ENCODE results near the gene COL23A1. TPM values are rescaled to one million over a fixed set of nuclear protein-coding genes. Genes with fewer than 3 reads are reported as not detected.

The COL23A1 gene
- polyA plus RNA-seq, 1 donor (not counting 4 experiments of a cell fraction or from before 2014, with no cell fraction given) = not detected

- DNase-seq (ENCODE audit: low read depth, low spot score) (no peak), FAIRE-seq (no peak)
- no peak overlapping the region for H2AFZ ChIP-seq (ENCODE audit: control insufficient read depth, low read length)
- H3K9ac ChIP-seq (ENCODE audit: control insufficient read depth, extremely low read depth, insufficient read depth, low read length) = no peak overlapping the region
- no peaks in the 10 kb centered on the region for H3K27me3 ChIP-seq (ENCODE audit: control insufficient read depth, extremely low read depth, insufficient read depth, low read length)
- no peaks in the 10 kb centered on the region for H3K9me1 ChIP-seq (ENCODE audit: control insufficient read depth, extremely low read depth, insufficient read depth, low read length)
- dilution Hi-C loops (cut with MboI; ENCODE audit: extremely low pct_ligation_motif_present, low sequenced_read_pairs) = no loop called here
- no peak overlapping the region for H3K27ac ChIP-seq (ENCODE audit: control insufficient read depth, insufficient read depth, low read length)
- TF ChIP-seq EZH2 (IDR thresholded peaks at IDR 0.05; ENCODE audit: low read length) = no peak
- no peaks in the 10 kb centered on the region for H3K79me2 ChIP-seq (ENCODE audit: control insufficient read depth, insufficient read depth, low read length)
- no peak overlapping the region for H3K4me3 ChIP-seq (ENCODE audit: control insufficient read depth in 2 of 3, extremely low read depth in 1 of 3, insufficient read depth in 2 of 3, low read depth in 1 of 3, low read length in 3 of 3)
- no peaks in the 10 kb centered on the region for H3K9me3 ChIP-seq (ENCODE audit: control insufficient read depth, low read depth, low read length)
- H3K36me3 ChIP-seq (ENCODE audit: control insufficient read depth in 2 of 2, extremely low read depth in 1 of 2, insufficient read depth in 2 of 2, low read length in 2 of 2) = no peaks in the 10 kb centered on the region
- no peak overlapping the region for H3K4me2 ChIP-seq (ENCODE audit: control insufficient read depth, extremely low read depth, insufficient read depth, low read depth, low read length)
- no peaks in the 10 kb centered on the region for H4K20me1 ChIP-seq (ENCODE audit: control insufficient read depth, extremely low read depth, insufficient read depth, low read length)
- H3K4me1 ChIP-seq (ENCODE audit: control insufficient read depth, extremely low read depth, insufficient read depth, low read length) = peaks cover 2% of the 10 kb centered on the region
These were observed 279.9 kb downstream of the COL23A1 start for GRCh38 chr5:178310130-178310865.

GRCh38 chr5:178309271-178310013 lies 280.8 kb downstream of the COL23A1 start:
- no peak overlapping the region for H3K9ac ChIP-seq (ENCODE audit: control insufficient read depth, extremely low read depth, insufficient read depth, low read length)
- H3K36me3 ChIP-seq (ENCODE audit: control insufficient read depth in 2 of 2, extremely low read depth in 1 of 2, insufficient read depth in 2 of 2, low read length in 2 of 2) = no peaks in the 10 kb centered on the region
- no peaks in the 10 kb centered on the region for H4K20me1 ChIP-seq (ENCODE audit: control insufficient read depth, extremely low read depth, insufficient read depth, low read length)
- H3K79me2 ChIP-seq (ENCODE audit: control insufficient read depth, insufficient read depth, low read length) = no peaks in the 10 kb centered on the region
- no peak for FAIRE-seq
- no peak overlapping the region for H3K4me2 ChIP-seq (ENCODE audit: control insufficient read depth, extremely low read depth, insufficient read depth, low read depth, low read length)
- H2AFZ ChIP-seq (ENCODE audit: control insufficient read depth, low read length) = no peak overlapping the region
- no peak overlapping the region for H3K4me3 ChIP-seq (ENCODE audit: control insufficient read depth in 2 of 3, extremely low read depth in 1 of 3, insufficient read depth in 2 of 3, low read depth in 1 of 3, low read length in 3 of 3)
- H3K9me3 ChIP-seq (ENCODE audit: control insufficient read depth, low read depth, low read length) = no peaks in the 10 kb centered on the region
- DNase-seq (ENCODE audit: low read depth, low spot score) = no peak
- H3K9me1 ChIP-seq (ENCODE audit: control insufficient read depth, extremely low read depth, insufficient read depth, low read length) = no peaks in the 10 kb centered on the region
- H3K4me1 ChIP-seq (ENCODE audit: control insufficient read depth, extremely low read depth, insufficient read depth, low read length) = peaks cover 2% of the 10 kb centered on the region
- dilution Hi-C loops (cut with MboI; ENCODE audit: extremely low pct_ligation_motif_present, low sequenced_read_pairs) = no loop called here
- no peaks in the 10 kb centered on the region for H3K27me3 ChIP-seq (ENCODE audit: control insufficient read depth, extremely low read depth, insufficient read depth, low read length)
- TF ChIP-seq EZH2 (IDR thresholded peaks at IDR 0.05; ENCODE audit: low read length) (no peak), CTCF (optimal IDR thresholded peaks at IDR 0.05 in 1 of 3, IDR thresholded peaks at IDR 0.05 in 1 of 3, conservative IDR thresholded peaks at IDR 0.05 in 1 of 3; ENCODE audit: extremely low read depth in 1 of 3, insufficient read depth in 2 of 3, low read length in 3 of 3) (no peak)
- H3K27ac ChIP-seq (ENCODE audit: control insufficient read depth, insufficient read depth, low read length) = no peak overlapping the region
